Activated T-cell treated with anti-CD3 and anti-CD28 coated beads, Interleukin-2, amount 50 U/mL, for 24 hours (primary cell): ENCODE results near the gene CIT.
A peak's percentile ranks its signal among the peaks of the same experiment; 100 is the strongest.

ENCODE experiments used
- DNase-seq: peaks from one replicate; pipeline ENCODE4 v3.0.0-alpha.2; 2020
- H3K27ac Mint-ChIP-seq: 2 replicates; pipeline ENCODE4 v1.8.0; 2020; ENCODE audit warnings: mild to moderate bottlenecking, mixed read lengths
- H3K27me3 Mint-ChIP-seq: 2 replicates; pipeline ENCODE4 v1.8.0; 2020; ENCODE audit warnings: mixed read lengths
- H3K36me3 Mint-ChIP-seq: 2 replicates; pipeline ENCODE4 v1.8.0; 2020; ENCODE audit warnings: low read depth, mixed read lengths
- H3K4me1 Mint-ChIP-seq: 2 replicates; pipeline ENCODE4 v1.8.0; 2020; ENCODE audit warnings: low read depth, mixed read lengths
- H3K4me3 Mint-ChIP-seq: 2 replicates; pipeline ENCODE4 v1.8.0; 2020; ENCODE audit warnings: mild to moderate bottlenecking, moderate library complexity, mixed read lengths
- H3K9me3 Mint-ChIP-seq: 2 replicates; pipeline ENCODE4 v1.8.0; 2020; ENCODE audit warnings: mixed read lengths

Gene CIT

GRCh38 chr12:119883237-119883636 lies 6.1 kb upstream of the CIT start:
- no peak overlapping the region for H3K27ac Mint-ChIP-seq
- DNase-seq = no peak
- no peaks in the 10 kb centered on the region for H3K4me1 Mint-ChIP-seq
- H3K4me3 Mint-ChIP-seq = no peak overlapping the region
- no peaks in the 10 kb centered on the region for H3K36me3 Mint-ChIP-seq
- H3K27me3 Mint-ChIP-seq = peaks cover 10% of the 10 kb centered on the region
- no peaks in the 10 kb centered on the region for H3K9me3 Mint-ChIP-seq

DNA sequence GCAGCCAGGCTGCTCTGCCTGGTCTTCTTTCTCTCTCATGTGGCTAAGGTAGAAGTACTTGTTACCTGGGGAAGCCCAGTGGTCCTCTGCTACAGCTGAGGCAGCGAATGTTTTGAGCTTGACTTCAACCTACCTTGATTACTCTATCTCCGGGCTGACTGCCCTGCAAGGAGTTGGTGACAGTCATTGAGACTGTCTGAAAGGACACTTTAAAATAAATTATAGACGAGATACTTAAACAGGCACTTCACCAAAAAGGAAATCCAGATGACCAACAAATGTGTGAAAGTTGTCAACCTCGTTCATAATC lies 474 bp upstream of the CIT start:
- H3K36me3 Mint-ChIP-seq = peaks cover 16% of the 10 kb centered on the region
- H3K4me1 Mint-ChIP-seq = peaks cover 15% of the 10 kb centered on the region
- peaks cover 5% of the 10 kb centered on the region for H3K27me3 Mint-ChIP-seq
- no peaks in the 10 kb centered on the region for H3K9me3 Mint-ChIP-seq
- H3K4me3 Mint-ChIP-seq = peak overlapping the region; percentile 91
- DNase-seq = no peak
- peak overlapping the region; percentile 51 for H3K27ac Mint-ChIP-seq

- Mint-ChIP-seq H3K4me3 (no peak overlapping the region), H3K9me3 (no peaks in the 10 kb centered on the region), H3K36me3 (peaks cover 57% of the 10 kb centered on the region), H3K27me3 (no peaks in the 10 kb centered on the region), H3K4me1 (peaks cover 3% of the 10 kb centered on the region), H3K27ac (no peak overlapping the region)
- no peak for DNase-seq
Observed at GRCh38 chr12:119870457-119870856, 6.7 kb downstream of the CIT start.

GRCh38 chr12:119869720-119870119 lies 7.4 kb downstream of the CIT start:
- Mint-ChIP-seq H3K4me1 (peaks cover 3% of the 10 kb centered on the region), H3K27me3 (no peaks in the 10 kb centered on the region), H3K4me3 (no peak overlapping the region), H3K36me3 (peaks cover 62% of the 10 kb centered on the region), H3K9me3 (no peaks in the 10 kb centered on the region), H3K27ac (no peak overlapping the region)
- no peak for DNase-seq

- H3K4me3 Mint-ChIP-seq = no peak overlapping the region
- H3K27ac Mint-ChIP-seq = peak overlapping the region; percentile 49
- no peaks in the 10 kb centered on the region for H3K9me3 Mint-ChIP-seq
- no peaks in the 10 kb centered on the region for H3K27me3 Mint-ChIP-seq
- peaks cover 3% of the 10 kb centered on the region for H3K4me1 Mint-ChIP-seq
- DNase-seq = no peak
- peaks cover 63% of the 10 kb centered on the region for H3K36me3 Mint-ChIP-seq
Observed at GRCh38 chr12:119868992-119869391, 8.1 kb downstream of the CIT start.

DNA sequence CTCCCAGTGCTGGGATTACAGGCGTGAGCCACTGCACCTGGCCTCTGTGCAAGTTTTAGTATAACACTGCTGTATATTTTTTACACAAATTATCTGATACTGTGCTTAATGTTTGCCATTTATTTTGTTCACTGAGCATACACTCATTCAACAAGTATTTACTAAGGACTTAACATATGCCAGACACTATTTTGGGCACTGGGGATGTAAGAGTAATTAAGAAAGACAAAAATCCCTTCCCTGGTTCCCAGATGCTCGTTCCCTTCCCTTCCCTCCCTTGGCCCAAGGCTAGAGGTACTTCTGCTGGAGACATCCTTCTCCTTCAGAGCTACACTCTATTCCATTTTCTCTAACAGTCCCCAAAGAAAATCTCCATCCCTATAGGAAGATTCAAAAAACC lies 12.5 kb downstream of the CIT start:
- peaks cover 3% of the 10 kb centered on the region for H3K4me1 Mint-ChIP-seq
- H3K9me3 Mint-ChIP-seq = no peaks in the 10 kb centered on the region
- no peak for DNase-seq
- H3K27ac Mint-ChIP-seq = no peak overlapping the region
- no peaks in the 10 kb centered on the region for H3K27me3 Mint-ChIP-seq
- H3K36me3 Mint-ChIP-seq = peaks cover 45% of the 10 kb centered on the region
- H3K4me3 Mint-ChIP-seq = no peak overlapping the region

DNA sequence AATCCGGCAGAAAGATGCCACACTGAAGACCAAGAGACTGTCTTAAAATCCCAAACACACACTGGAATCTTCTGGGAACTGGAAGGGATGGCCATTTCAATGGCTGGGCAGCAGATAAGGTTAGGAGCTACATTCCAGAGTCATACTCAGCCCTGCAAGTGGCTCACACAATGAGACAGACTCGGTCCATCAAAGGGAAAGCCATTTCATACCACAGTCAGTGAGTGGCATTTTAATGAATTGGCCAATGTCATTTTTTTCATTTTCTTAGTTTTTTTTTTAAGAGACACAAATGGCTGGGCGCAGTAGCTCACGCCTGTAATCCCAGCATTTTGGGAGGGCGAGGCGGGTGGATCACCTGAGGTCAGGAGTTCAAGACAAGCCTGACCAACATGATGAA lies 17.9 kb downstream of the CIT start:
- H3K36me3 Mint-ChIP-seq = peaks cover 24% of the 10 kb centered on the region
- peaks cover 13% of the 10 kb centered on the region for H3K4me1 Mint-ChIP-seq
- no peak overlapping the region for H3K27ac Mint-ChIP-seq
- H3K27me3 Mint-ChIP-seq = no peaks in the 10 kb centered on the region
- H3K9me3 Mint-ChIP-seq = no peaks in the 10 kb centered on the region
- DNase-seq = no peak
- no peak overlapping the region for H3K4me3 Mint-ChIP-seq

DNA sequence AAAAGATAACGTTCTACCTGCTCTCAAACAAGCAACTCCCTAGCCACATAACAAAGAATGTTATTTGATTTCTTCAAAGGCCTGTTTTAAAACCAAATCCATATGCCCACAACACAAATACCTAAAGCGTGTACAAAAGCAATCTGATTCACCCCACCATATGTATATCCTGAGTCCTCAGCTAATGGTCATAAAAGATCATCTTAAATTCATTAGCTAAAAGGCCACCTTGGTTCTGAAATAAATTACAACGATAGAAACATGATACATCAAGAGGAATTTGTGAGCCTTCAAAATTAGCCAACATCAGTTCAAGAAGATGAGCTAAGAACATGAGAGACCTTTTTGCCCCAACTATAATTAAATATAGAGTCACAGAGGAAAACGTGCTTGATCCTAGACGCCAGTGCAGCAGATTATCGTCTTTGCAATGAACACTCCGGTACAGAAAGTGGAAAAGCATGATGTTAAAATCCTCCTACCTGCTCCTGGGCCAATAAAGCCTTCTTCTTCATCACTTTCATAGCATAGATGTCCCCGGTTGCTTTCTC lies 20.0 kb downstream of the CIT start:
- Mint-ChIP-seq H3K36me3 (peaks cover 22% of the 10 kb centered on the region), H3K4me3 (no peak overlapping the region), H3K9me3 (no peaks in the 10 kb centered on the region), H3K4me1 (peaks cover 13% of the 10 kb centered on the region), H3K27ac (no peak overlapping the region), H3K27me3 (no peaks in the 10 kb centered on the region)
- no peak for DNase-seq

GRCh38 chr12:119850330-119850729 lies 26.8 kb downstream of the CIT start:
- no peak overlapping the region for H3K4me3 Mint-ChIP-seq
- no peaks in the 10 kb centered on the region for H3K27me3 Mint-ChIP-seq
- no peaks in the 10 kb centered on the region for H3K4me1 Mint-ChIP-seq
- no peaks in the 10 kb centered on the region for H3K9me3 Mint-ChIP-seq
- no peak for DNase-seq
- peaks cover 14% of the 10 kb centered on the region for H3K36me3 Mint-ChIP-seq
- H3K27ac Mint-ChIP-seq = no peak overlapping the region

DNA sequence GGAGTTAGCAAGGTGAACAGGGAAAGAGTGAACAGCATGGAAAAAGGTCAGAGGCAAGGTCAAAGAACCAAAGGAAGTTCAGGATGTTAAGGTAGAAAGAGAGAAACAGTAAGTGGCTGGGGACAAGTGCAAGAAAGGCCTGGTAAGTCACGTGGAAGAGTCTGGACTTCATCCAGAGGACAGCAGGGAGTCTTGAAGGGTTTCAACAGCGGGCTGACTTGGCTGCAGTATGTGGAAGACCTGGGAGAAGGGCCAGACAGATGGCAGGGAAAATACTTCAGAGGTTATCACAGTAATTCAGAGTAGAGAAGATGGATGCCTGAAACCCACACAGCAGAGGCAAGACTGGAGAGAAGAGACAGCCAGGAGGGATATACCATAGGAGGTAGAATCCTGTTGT lies 34.0 kb downstream of the CIT start:
- Mint-ChIP-seq H3K36me3 (peaks cover 18% of the 10 kb centered on the region), H3K27me3 (no peaks in the 10 kb centered on the region), H3K4me3 (no peak overlapping the region), H3K27ac (no peak overlapping the region), H3K4me1 (no peaks in the 10 kb centered on the region), H3K9me3 (peaks cover 6% of the 10 kb centered on the region)
- DNase-seq = no peak

- no peak for DNase-seq
- H3K9me3 Mint-ChIP-seq = peaks cover 6% of the 10 kb centered on the region
- H3K27ac Mint-ChIP-seq = no peak overlapping the region
- H3K27me3 Mint-ChIP-seq = no peaks in the 10 kb centered on the region
- no peak overlapping the region for H3K4me3 Mint-ChIP-seq
- no peaks in the 10 kb centered on the region for H3K4me1 Mint-ChIP-seq
- peaks cover 17% of the 10 kb centered on the region for H3K36me3 Mint-ChIP-seq
Observed at GRCh38 chr12:119842380-119842779, 34.7 kb downstream of the CIT start.

DNA sequence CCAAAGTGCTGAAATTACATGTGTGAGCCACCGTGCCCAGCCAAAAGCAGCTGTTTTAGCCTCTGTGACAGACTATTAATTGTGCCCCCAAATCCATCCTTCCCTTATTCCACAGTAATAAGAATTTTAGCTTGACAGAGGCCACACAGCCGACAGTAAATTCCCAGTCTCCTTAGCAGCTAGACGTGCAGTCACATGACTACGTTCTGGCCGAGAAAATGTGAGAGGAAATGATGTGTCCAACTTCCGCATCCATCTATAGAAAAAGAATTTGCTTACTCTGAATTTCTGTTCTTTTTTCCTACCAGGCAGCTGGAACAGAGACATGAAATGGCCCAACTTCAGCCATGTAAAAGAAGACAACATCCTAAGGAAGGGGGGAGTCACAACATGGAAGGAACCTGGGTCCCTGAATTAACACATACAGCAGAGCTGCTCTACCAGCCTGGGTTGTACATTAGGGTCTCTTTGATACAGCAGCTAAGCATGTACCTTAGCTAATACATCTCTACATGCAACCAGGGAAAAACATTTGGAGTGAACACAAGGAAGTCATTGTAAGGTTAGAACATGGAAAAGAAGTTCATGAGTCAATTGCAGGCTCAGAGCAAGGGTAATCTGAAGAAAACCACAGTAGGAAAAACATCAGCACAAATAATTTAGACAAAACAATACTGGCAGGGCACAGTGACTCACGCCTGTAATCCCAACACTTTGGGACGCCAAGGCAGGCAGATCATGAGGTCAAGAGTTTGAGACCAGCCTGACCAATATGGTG lies 35.5 kb downstream of the CIT start:
- Mint-ChIP-seq H3K4me1 (no peaks in the 10 kb centered on the region), H3K27me3 (no peaks in the 10 kb centered on the region), H3K4me3 (no peak overlapping the region), H3K9me3 (peaks cover 6% of the 10 kb centered on the region), H3K36me3 (peaks cover 17% of the 10 kb centered on the region), H3K27ac (no peak overlapping the region)
- no peak for DNase-seq

DNA sequence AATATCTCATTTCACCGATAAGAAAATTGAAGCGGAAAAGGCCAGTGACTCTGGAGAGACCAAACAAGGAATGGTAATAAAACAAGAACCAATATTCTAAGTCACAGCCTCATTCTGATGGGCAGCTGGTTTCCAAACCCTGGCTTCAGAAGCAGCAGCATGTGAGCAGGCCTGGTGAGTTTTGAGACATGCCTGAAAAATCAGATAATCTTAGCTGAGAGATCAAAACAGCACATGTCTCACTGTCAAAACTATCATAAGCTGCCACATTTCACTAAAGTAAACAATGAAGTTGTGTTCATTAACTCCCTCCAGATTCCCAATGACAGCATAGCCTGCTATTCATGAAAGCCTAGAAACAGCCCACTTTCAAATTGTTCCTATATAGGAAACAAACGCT lies 36.5 kb downstream of the CIT start:
- H3K36me3 Mint-ChIP-seq = peaks cover 13% of the 10 kb centered on the region
- no peak overlapping the region for H3K27ac Mint-ChIP-seq

GRCh38 chr12:119840168-119840567 lies 37.0 kb downstream of the CIT start:
- Mint-ChIP-seq H3K36me3 (peaks cover 13% of the 10 kb centered on the region), H3K4me1 (no peaks in the 10 kb centered on the region), H3K27me3 (no peaks in the 10 kb centered on the region), H3K4me3 (no peak overlapping the region), H3K27ac (no peak overlapping the region), H3K9me3 (peaks cover 6% of the 10 kb centered on the region)
- DNase-seq = no peak

More for the DNA sequence above, 36.5 kb downstream of the CIT start:
- DNase-seq = no peak
- H3K4me1 Mint-ChIP-seq = no peaks in the 10 kb centered on the region
- no peak overlapping the region for H3K4me3 Mint-ChIP-seq
- peaks cover 6% of the 10 kb centered on the region for H3K9me3 Mint-ChIP-seq
- no peaks in the 10 kb centered on the region for H3K27me3 Mint-ChIP-seq

DNA sequence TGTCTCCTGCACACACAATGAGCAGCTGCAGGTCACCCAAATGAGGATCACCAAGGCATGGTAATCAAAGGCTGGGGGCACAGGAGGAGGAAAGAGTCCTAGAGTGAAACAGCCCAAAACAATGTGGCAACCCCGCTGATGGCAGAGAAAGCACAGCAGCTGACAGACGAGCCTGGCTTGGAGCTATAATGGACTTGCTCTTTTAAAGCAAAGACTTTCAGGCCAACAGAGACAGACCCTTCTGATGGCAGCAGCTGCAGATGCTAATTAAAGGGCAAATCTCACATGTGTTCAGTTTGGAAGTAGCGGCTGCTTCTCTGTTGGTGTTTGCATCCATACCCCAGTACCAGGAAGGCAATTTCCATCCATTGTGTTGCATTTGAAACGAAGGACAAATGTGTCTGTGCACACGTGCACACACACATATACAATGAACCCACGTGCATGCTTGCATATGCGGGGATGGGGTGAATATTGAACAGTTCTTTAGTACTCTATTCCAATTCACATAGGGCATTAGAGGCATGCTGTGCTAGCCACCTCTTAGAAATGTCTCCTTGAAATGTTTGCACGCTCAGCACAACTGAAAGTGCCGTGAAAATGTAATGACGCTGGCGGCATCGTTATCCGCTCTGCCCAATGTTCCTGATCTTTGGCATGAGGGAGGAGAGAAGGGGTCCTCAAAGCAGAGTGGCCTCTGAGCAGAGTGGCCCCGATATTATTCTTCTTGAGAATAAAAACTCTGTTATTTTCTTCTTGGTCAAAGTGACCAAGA lies 38.1 kb downstream of the CIT start:
- H3K36me3 Mint-ChIP-seq = peaks cover 13% of the 10 kb centered on the region
- no peak for DNase-seq
- H3K9me3 Mint-ChIP-seq = peaks cover 6% of the 10 kb centered on the region
- H3K4me3 Mint-ChIP-seq = no peak overlapping the region
- H3K27ac Mint-ChIP-seq = no peak overlapping the region
- H3K27me3 Mint-ChIP-seq = no peaks in the 10 kb centered on the region
- no peaks in the 10 kb centered on the region for H3K4me1 Mint-ChIP-seq
